Activated T-cell treated with anti-CD3 and anti-CD28 coated beads, Interleukin-2, amount 50 U/mL, for 72 hours (primary cell): ENCODE data around the gene CACNA1D. TPM values are rescaled to one million over a fixed set of nuclear protein-coding genes. Genes with fewer than 3 reads are reported as not detected.

Source experiments
- ATAC-seq, 2 donors: fragments of 150-1000 bp; cut with Tn5 transposase; replicated peaks in 1 of 2; 2 replicates each; pipeline ENCODE4 v1.10.0; 2021; ENCODE audit warnings: moderate library complexity in 2 of 2, mild to moderate bottlenecking in 1 of 2
- DNase-seq, 2 donors: peaks; one replicate each; pipeline ENCODE4 v3.0.0; 2021 to 2022; ENCODE audit warnings: mixed read lengths in 1 of 2
- H3K27ac Mint-ChIP-seq: one replicate; pipeline ENCODE4 v1.8.0; 2022; ENCODE audit warnings: mild to moderate bottlenecking, moderate library complexity, mixed read lengths
- H3K27me3 Mint-ChIP-seq: one replicate; pipeline ENCODE4 v1.8.0; 2022; ENCODE audit warnings: low read depth, mixed read lengths
- H3K36me3 Mint-ChIP-seq, 2 donors: one replicate each; pipeline ENCODE4 v1.8.0; 2022; ENCODE audit warnings: mixed read lengths in 2 of 2, mild to moderate bottlenecking in 1 of 2; ENCODE audit not compliant: insufficient read depth in 2 of 2
- H3K4me1 Mint-ChIP-seq: one replicate; pipeline ENCODE4 v1.8.0; 2022; ENCODE audit warnings: low read depth, mixed read lengths
- H3K4me3 Mint-ChIP-seq, 2 donors: one replicate each; pipeline ENCODE4 v1.8.0; 2022; ENCODE audit warnings: mild to moderate bottlenecking in 2 of 2, mixed read lengths in 2 of 2, moderate library complexity in 2 of 2
- H3K9me3 Mint-ChIP-seq, 2 donors: one replicate each; pipeline ENCODE4 v1.8.0; 2022; ENCODE audit warnings: mixed read lengths in 2 of 2
- total RNA-seq, 2 donors: library from RNA; stranded (reverse); gene quantifications; one replicate each; pipeline ENCODE4 v1.2.3, GENCODE V29; 2022

CACNA1D gene
- total RNA-seq, 2 donors from 2014 or later, result 0.82 to 1.9 TPM

DNA sequence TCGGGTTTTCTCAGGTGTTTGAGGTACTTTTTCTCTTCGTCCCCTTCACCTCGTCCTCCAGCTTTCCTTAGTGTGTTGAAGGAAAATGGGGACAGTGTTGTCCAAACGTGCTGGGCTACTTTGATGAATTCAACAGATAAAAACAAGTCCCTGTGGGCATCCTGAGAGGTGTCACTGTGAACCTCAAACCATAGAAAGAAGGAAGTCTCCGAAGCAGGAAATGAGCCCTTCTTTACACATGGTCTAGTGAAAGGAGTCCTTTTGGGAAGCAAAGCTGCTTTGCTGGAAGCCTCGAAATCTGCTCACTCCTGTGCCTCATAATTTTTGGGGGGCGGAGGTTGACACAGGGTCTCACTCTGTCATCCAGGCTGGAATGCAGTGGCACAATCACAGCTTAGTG lies 362.6 kb downstream of the CACNA1D start:
- no peaks in the 10 kb centered on the region for H3K9me3 Mint-ChIP-seq
- H3K27me3 Mint-ChIP-seq, result no peaks in the 10 kb centered on the region
- H3K36me3 Mint-ChIP-seq, result no peaks in the 10 kb centered on the region
- ATAC-seq (no peak), DNase-seq (no peak)
- no peaks in the 10 kb centered on the region for H3K4me1 Mint-ChIP-seq
- no peak overlapping the region for H3K4me3 Mint-ChIP-seq
- H3K27ac Mint-ChIP-seq, result no peak overlapping the region

DNA sequence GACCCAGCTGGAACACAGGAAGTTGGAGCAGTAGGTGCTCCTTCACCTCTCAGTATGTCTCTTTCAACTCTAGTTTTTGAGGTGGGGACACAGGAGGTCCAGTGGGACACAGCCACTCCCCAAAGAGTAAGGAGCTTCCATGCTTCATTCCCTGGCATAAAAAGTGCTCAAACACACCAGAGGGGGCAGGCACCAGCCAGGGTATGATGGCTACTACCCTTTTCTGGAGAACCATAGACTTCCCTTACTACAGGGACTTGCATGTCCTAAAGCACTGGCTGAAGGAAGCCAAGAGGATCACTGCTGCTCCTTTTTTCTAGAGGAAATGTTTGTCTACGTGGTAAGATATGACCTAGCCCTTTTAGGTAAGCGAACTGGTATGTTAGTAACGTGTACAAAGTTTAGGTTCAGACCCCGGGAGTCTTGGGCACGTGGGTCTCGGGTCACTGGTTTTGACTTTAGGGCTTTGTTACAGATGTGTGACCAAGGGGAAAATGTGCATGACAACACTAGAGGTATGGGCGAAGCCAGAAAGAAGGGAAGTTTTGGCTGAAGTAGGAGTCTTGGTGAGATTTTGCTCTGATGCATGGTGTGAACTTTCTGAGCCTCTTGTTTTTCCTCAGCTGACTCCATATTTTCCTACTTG lies 363.8 kb downstream of the CACNA1D start:
- Mint-ChIP-seq H3K9me3 (no peaks in the 10 kb centered on the region), H3K4me3 (no peak overlapping the region), H3K27ac (no peak overlapping the region), H3K36me3 (no peaks in the 10 kb centered on the region), H3K4me1 (no peaks in the 10 kb centered on the region), H3K27me3 (no peaks in the 10 kb centered on the region)
- ATAC-seq (no peak), DNase-seq (no peak)

DNA sequence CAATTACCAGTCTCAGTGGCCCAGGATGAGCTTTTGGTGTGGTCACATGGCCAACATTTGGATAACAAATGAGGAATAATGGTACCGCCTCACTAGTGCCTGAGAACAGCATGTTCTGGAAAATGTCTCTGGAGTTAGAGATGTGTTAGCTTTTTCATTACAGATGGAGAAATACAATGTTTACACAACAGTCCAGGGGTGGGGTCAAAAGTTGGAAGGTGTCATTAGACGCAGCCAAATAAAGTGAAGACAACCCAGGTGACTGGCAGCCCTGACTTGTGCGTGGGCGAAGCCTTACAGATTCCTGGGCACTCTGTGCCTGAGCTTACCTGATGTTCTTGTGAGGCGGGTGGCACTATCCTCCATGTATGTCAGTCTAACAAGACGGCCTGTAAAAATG lies 364.8 kb downstream of the CACNA1D start:
- Mint-ChIP-seq H3K36me3 (no peaks in the 10 kb centered on the region), H3K27ac (no peak overlapping the region), H3K4me3 (no peak overlapping the region), H3K27me3 (no peaks in the 10 kb centered on the region), H3K9me3 (no peaks in the 10 kb centered on the region), H3K4me1 (no peaks in the 10 kb centered on the region)
- ATAC-seq, result no peak
- DNase-seq, result no peak

DNA sequence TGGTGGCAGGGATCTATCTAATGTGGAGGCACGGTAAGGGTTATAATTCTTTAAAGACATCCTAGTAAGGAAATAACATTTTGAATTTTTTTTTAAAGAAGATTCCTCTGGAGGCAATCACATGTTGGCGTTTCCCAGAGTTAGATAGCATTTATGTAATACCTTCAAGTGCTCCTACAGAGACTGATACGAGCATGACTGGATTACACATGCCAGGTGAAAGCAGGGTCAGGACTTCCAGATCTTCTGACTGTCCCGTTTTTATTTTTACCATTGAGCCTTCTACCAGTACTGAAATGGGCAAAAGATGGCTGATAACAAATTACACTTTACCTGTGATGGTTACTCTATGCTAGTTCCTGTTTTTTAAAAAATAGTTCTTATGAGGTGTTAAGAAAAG lies 365.8 kb downstream of the CACNA1D start:
- no peak overlapping the region for H3K27ac Mint-ChIP-seq
- no peaks in the 10 kb centered on the region for H3K9me3 Mint-ChIP-seq
- H3K36me3 Mint-ChIP-seq, result peaks cover under 1 to 3% of the 10 kb centered on the region in 2 donors
- no peaks in the 10 kb centered on the region for H3K4me1 Mint-ChIP-seq
- no peak overlapping the region for H3K4me3 Mint-ChIP-seq
- no peak for ATAC-seq
- H3K27me3 Mint-ChIP-seq, result no peaks in the 10 kb centered on the region
- DNase-seq, result no peak

DNA sequence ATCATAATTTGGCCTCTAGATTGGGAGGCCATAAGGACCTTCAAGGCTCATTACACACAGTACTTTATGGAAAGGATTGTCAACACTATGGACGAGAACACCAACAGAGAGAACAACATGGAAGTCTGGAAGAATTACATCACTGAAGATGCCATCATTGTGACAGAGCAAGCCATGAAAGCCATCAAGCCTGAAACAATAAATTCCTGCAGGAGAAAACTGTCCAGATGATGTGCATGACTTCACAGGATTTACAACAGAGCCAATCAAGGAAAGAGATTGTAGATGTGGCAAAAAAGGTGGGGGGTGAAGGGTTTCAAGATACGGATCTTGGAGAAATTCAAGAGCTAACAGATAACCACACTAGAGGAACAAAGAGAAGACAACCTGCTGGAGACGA lies 367.8 kb downstream of the CACNA1D start:
- ATAC-seq (no peak), DNase-seq (no peak)
- no peaks in the 10 kb centered on the region for H3K4me1 Mint-ChIP-seq
- H3K36me3 Mint-ChIP-seq, result peaks cover 1 to 3% of the 10 kb centered on the region in 2 donors
- no peak overlapping the region for H3K4me3 Mint-ChIP-seq
- H3K9me3 Mint-ChIP-seq, result no peaks in the 10 kb centered on the region
- no peak overlapping the region for H3K27ac Mint-ChIP-seq
- no peaks in the 10 kb centered on the region for H3K27me3 Mint-ChIP-seq

DNA sequence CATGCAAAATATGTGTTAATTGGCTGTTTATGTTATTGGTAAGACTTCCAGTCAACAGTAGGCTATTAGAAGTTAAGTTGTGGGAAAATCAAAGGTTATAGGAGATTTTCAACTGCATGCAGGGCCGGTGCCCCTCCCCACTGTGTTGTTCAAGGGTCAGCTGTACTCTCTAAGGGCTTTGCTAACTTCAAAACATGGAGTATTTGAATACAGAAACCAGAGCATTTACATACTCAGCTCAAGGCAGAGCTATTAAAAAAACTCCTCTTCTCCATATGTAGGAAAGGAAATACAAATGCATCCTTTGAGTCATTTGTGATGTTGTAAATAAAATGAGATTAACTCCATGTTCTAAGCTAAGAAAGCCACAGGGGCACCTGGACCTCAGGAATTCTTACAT lies 368.7 kb downstream of the CACNA1D start:
- peaks cover 3% of the 10 kb centered on the region for H3K4me1 Mint-ChIP-seq
- H3K9me3 Mint-ChIP-seq, result no peaks in the 10 kb centered on the region
- DNase-seq (no peak), ATAC-seq (no peak)
- H3K27ac Mint-ChIP-seq, result no peak overlapping the region
- peaks cover 1 to 3% of the 10 kb centered on the region in 2 donors for H3K36me3 Mint-ChIP-seq
- no peaks in the 10 kb centered on the region for H3K27me3 Mint-ChIP-seq
- H3K4me3 Mint-ChIP-seq, result no peak overlapping the region

Other genes starting within 250 kb of the CACNA1D start
- gene TKT, start 238.6 kb upstream of the CACNA1D start, total RNA-seq, result 100 to 1,000 TPM; 252 to 274 TPM
- 10 to 100 TPM; 47.1 to 51.3 TPM for gene DCP1A, start 147.1 kb upstream of the CACNA1D start, total RNA-seq